Nephron progenitor cell (in vitro differentiated cells): ENCODE data around the gene HSH2D.

Experiments used
- DNase-seq: peaks from one replicate; pipeline ENCODE4 v3.0.0; 2021
- H3K27ac Mint-ChIP-seq: 2 replicates; pipeline ENCODE4 v1.8.0; 2021; ENCODE audit warnings: mild to moderate bottlenecking, moderate library complexity, mixed read lengths
- H3K27me3 Mint-ChIP-seq: 2 replicates; pipeline ENCODE4 v1.8.0; 2021; ENCODE audit warnings: mild to moderate bottlenecking, low read depth, mixed read lengths; ENCODE audit not compliant: poor library complexity
- H3K36me3 Mint-ChIP-seq: 2 replicates; pipeline ENCODE4 v1.8.0; 2021; ENCODE audit warnings: low read depth, mixed read lengths
- H3K4me1 Mint-ChIP-seq: 2 replicates; pipeline ENCODE4 v1.8.0; 2021; ENCODE audit warnings: mixed read lengths
- H3K4me3 Mint-ChIP-seq: 2 replicates; pipeline ENCODE4 v1.8.0; 2021; ENCODE audit warnings: mild to moderate bottlenecking, moderate library complexity, mixed read lengths
- H3K9me3 Mint-ChIP-seq: 2 replicates; pipeline ENCODE4 v1.8.0; 2021; ENCODE audit warnings: mild to moderate bottlenecking, moderate library complexity, mixed read lengths
- TF ChIP-seq, protein P1 (sequence below): fragments of 200-600 bp; sonication (generic); IDR thresholded peaks from 2 replicates; pipeline ENCODE4 v1.5.0; 2021; ENCODE audit warnings: antibody characterized with exemption

HSH2D gene

GRCh38 chr19:16206637-16207036 lies 63.2 kb downstream of the HSH2D start:
- Mint-ChIP-seq H3K4me3 (no peak overlapping the region), H3K27ac (peak overlapping the region; percentile 70), H3K4me1 (no peaks in the 10 kb centered on the region), H3K36me3 (peaks cover 39% of the 10 kb centered on the region), H3K9me3 (peaks cover 1% of the 10 kb centered on the region), H3K27me3 (no peaks in the 10 kb centered on the region)
- no peak for DNase-seq
- TF ChIP-seq, protein P1, sequence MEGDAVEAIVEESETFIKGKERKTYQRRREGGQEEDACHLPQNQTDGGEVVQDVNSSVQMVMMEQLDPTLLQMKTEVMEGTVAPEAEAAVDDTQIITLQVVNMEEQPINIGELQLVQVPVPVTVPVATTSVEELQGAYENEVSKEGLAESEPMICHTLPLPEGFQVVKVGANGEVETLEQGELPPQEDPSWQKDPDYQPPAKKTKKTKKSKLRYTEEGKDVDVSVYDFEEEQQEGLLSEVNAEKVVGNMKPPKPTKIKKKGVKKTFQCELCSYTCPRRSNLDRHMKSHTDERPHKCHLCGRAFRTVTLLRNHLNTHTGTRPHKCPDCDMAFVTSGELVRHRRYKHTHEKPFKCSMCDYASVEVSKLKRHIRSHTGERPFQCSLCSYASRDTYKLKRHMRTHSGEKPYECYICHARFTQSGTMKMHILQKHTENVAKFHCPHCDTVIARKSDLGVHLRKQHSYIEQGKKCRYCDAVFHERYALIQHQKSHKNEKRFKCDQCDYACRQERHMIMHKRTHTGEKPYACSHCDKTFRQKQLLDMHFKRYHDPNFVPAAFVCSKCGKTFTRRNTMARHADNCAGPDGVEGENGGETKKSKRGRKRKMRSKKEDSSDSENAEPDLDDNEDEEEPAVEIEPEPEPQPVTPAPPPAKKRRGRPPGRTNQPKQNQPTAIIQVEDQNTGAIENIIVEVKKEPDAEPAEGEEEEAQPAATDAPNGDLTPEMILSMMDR = no peak

- H3K4me3 Mint-ChIP-seq = no peak overlapping the region
- H3K9me3 Mint-ChIP-seq = peaks cover 5% of the 10 kb centered on the region
- H3K36me3 Mint-ChIP-seq = peaks cover 44% of the 10 kb centered on the region
- DNase-seq = no peak
- no peaks in the 10 kb centered on the region for H3K4me1 Mint-ChIP-seq
- TF ChIP-seq, protein P1 = no peak
- H3K27me3 Mint-ChIP-seq = no peaks in the 10 kb centered on the region
- no peak overlapping the region for H3K27ac Mint-ChIP-seq
Observed at GRCh38 chr19:16207063-16207462, 63.6 kb downstream of the HSH2D start.

- TF ChIP-seq, protein P1 = no peak
- no peaks in the 10 kb centered on the region for H3K4me1 Mint-ChIP-seq
- H3K9me3 Mint-ChIP-seq = peaks cover 7% of the 10 kb centered on the region
- no peak overlapping the region for H3K4me3 Mint-ChIP-seq
- no peak overlapping the region for H3K27ac Mint-ChIP-seq
- DNase-seq = no peak
- H3K36me3 Mint-ChIP-seq = peaks cover 48% of the 10 kb centered on the region
- H3K27me3 Mint-ChIP-seq = no peaks in the 10 kb centered on the region
Observed at GRCh38 chr19:16207490-16208025, 64.1 kb downstream of the HSH2D start.
